Mammary epithelial cell (primary cell): ENCODE results near the gene LCORL.

ENCODE experiments used
- EZH2 ChIP-seq: IDR thresholded peaks from 2 replicates; pipeline ENCODE4 v1.6.1; 2012; ENCODE audit warnings: low read length, inconsistent platforms, borderline replicate concordance
- TF ChIP-seq, protein P1 (sequence below), 2 donors: IDR thresholded peaks in 1 of 2; conservative IDR thresholded peaks in 1 of 2; 2 replicates each; pipeline ENCODE4 v1.5.1; 2011 to 2012; ENCODE audit warnings: inconsistent platforms in 2 of 2, low read length in 2 of 2, mild to moderate bottlenecking in 2 of 2, control low read depth in 1 of 2, low read depth in 1 of 2; ENCODE audit not compliant: insufficient read depth in 1 of 2; ENCODE audit errors: extremely low read depth in 1 of 2

DNA sequence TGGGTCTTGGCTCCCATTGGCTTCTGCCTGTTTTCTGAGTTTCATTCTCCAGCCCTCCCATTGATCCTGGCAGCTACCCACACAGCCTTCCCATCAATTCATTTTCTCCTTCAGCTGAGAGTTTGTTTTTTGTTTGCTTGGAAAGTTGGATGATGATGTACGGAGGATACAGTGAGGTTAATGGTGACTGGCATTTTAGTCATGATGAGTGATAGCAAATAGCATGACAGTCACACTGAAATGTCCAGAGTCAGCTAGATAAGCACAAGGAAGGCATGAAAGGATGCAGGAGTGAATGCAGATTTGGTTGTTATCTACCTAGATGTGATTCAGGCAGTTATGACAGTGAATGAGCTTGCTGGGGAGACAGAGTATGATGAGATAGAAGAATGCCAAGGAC is 30.6 kb upstream of the LCORL start:
- TF ChIP-seq, protein P1, sequence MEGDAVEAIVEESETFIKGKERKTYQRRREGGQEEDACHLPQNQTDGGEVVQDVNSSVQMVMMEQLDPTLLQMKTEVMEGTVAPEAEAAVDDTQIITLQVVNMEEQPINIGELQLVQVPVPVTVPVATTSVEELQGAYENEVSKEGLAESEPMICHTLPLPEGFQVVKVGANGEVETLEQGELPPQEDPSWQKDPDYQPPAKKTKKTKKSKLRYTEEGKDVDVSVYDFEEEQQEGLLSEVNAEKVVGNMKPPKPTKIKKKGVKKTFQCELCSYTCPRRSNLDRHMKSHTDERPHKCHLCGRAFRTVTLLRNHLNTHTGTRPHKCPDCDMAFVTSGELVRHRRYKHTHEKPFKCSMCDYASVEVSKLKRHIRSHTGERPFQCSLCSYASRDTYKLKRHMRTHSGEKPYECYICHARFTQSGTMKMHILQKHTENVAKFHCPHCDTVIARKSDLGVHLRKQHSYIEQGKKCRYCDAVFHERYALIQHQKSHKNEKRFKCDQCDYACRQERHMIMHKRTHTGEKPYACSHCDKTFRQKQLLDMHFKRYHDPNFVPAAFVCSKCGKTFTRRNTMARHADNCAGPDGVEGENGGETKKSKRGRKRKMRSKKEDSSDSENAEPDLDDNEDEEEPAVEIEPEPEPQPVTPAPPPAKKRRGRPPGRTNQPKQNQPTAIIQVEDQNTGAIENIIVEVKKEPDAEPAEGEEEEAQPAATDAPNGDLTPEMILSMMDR (conservative IDR thresholded peaks at IDR 0.05 in 1 of 2, IDR thresholded peaks at IDR 0.05 in 1 of 2; ENCODE audit: extremely low read depth in 1 of 2, insufficient read depth in 1 of 2, low read depth in 1 of 2, low read length in 2 of 2), result no peak
- TF ChIP-seq EZH2, result no peak
